Body of pancreas (tissue), 4 donors: Measurements from ENCODE around the gene TPCN2. TPM values are rescaled to one million over a fixed set of nuclear protein-coding genes. Genes with fewer than 3 reads are reported as not detected.

Experiments
- ATAC-seq: fragments of 150-250 bp; one replicate; pipeline ENCODE4 v1.9.1; 2016
- DNase-seq, 4 donors: peaks; one replicate each; pipeline ENCODE4 v3.0.0-alpha.2; 2019
- H3K27ac ChIP-seq, 4 donors: fragments of 200-600 bp; sonication (generic); 1 replicate in 3 of 4; 2 replicates in 1 of 4; pipeline versions ENCODE4 v1.5.1 to v1.6.1; 2016 to 2019; ENCODE audit warnings: mild to moderate bottlenecking in 1 of 4, mixed read lengths in 1 of 4, moderate library complexity in 1 of 4
- H3K27me3 ChIP-seq, 2 donors: fragments of 200-600 bp; sonication (generic); one replicate each; pipeline ENCODE4 v1.6.0; 2016; ENCODE audit warnings: mild to moderate bottlenecking in 1 of 2
- H3K36me3 ChIP-seq, 2 donors: fragments of 200-600 bp; sonication (generic); replicated peaks in 1 of 2; 2 replicates each; pipeline ENCODE4 v1.5.1; 2016; ENCODE audit warnings: low read depth in 2 of 2; ENCODE audit not compliant: insufficient read depth in 1 of 2
- H3K4me1 ChIP-seq: fragments of 200-600 bp; sonication (generic); one replicate; pipeline ENCODE4 v1.6.0; 2016
- H3K4me3 ChIP-seq, 2 donors: fragments of 200-600 bp; sonication (generic); 1 replicate in 1 of 2; 2 replicates in 1 of 2; pipeline ENCODE4 v1.5.1; 2016 to 2019
- H3K9me3 ChIP-seq, 3 donors: fragments of 200-600 bp; sonication (generic); 1 replicate in 2 of 3; 2 replicates in 1 of 3; pipeline ENCODE4 v1.5.1; 2016
- CTCF ChIP-seq, 7 experiments: fragments of 450-650 bp in 4 of 7; fragments of 200-600 bp in 3 of 7; sonication (generic) in 3 of 7; IDR thresholded peaks; one replicate each; pipeline ENCODE4 v1.5.1; 2016 to 2019; ENCODE audit warnings: antibody characterized with exemption in 7 of 7
- POLR2A ChIP-seq, 3 donors: fragments of 450-650 bp; IDR thresholded peaks; one replicate each; pipeline ENCODE4 v1.6.1; 2016; ENCODE audit warnings: antibody characterized with exemption in 3 of 3, mild to moderate bottlenecking in 2 of 3
- WGBS, 2 donors: methylation state at CpG; one replicate each; pipeline ENCODE4 v1.1.5; 2017; 5-methylcytosine and 5-hydroxymethylcytosine counted together
- intact Hi-C: fragments of 100-400 bp; cut with DNase I; formaldehyde crosslinking; loops from one replicate; pipeline ENCODE4 v1.15.1; 2023
- total RNA-seq, 2 donors: library from RNA; depleted of rRNA; stranded (reverse); fragments of >200 nt; gene quantifications; one replicate each; pipeline ENCODE4 v1.1.0, GENCODE V29; 2016

Gene TPCN2
- total RNA-seq, 2 donors from 2014 or later = 10.9 to 18.9 TPM

- no peak overlapping the region for H3K4me3 ChIP-seq
- TF ChIP-seq CTCF (IDR thresholded peaks at IDR 0.05) = no peak
- TF ChIP-seq POLR2A (IDR thresholded peaks at IDR 0.05) = no peak
- H3K4me1 ChIP-seq = no peaks in the 10 kb centered on the region
- H3K27me3 ChIP-seq = no peaks in the 10 kb centered on the region
- DNase-seq (no peak), ATAC-seq (no peak)
- no peak overlapping the region for H3K27ac ChIP-seq
- 85 to 88% methylated on average over 21 to 30 of the region's 30 CpGs for WGBS, 2 donors
- intact Hi-C loops = no loop called here
- H3K9me3 ChIP-seq = no peaks in the 10 kb centered on the region
- H3K36me3 ChIP-seq = no peaks in the 10 kb centered on the region
Measured at GRCh38 chr11:69066122-69067112, 17.7 kb downstream of the TPCN2 start.

GRCh38 chr11:69067200-69067599 is 18.5 kb downstream of the TPCN2 start:
- no peak overlapping the region for H3K4me3 ChIP-seq
- ATAC-seq (no peak), DNase-seq (no peak)
- 94 to 96% methylated on average over 10 to 12 of the region's 13 CpGs for WGBS, 2 donors
- TF ChIP-seq CTCF (IDR thresholded peaks at IDR 0.05) (no peak), POLR2A (IDR thresholded peaks at IDR 0.05) (no peak)
- no peaks in the 10 kb centered on the region for H3K27me3 ChIP-seq
- H3K9me3 ChIP-seq = no peaks in the 10 kb centered on the region
- H3K27ac ChIP-seq = no peak overlapping the region
- intact Hi-C loops = no loop called here
- no peaks in the 10 kb centered on the region for H3K4me1 ChIP-seq
- H3K36me3 ChIP-seq = no peaks in the 10 kb centered on the region

GRCh38 chr11:69071086-69071800 is 22.5 kb downstream of the TPCN2 start:
- DNase-seq = no peak
- no peak overlapping the region for H3K4me3 ChIP-seq
- peaks cover 10% of the 10 kb centered on the region for H3K4me1 ChIP-seq
- no peaks in the 10 kb centered on the region for H3K36me3 ChIP-seq
- no peaks in the 10 kb centered on the region for H3K27me3 ChIP-seq
- no peaks in the 10 kb centered on the region for H3K9me3 ChIP-seq
- 89 to 97% methylated on average over 12 to 22 of the region's 23 CpGs for WGBS, 2 donors
- H3K27ac ChIP-seq = no peak overlapping the region
- ATAC-seq = no peak
- TF ChIP-seq CTCF (IDR thresholded peaks at IDR 0.05) (no peak), POLR2A (IDR thresholded peaks at IDR 0.05) (no peak)
- intact Hi-C loops = no loop called here

GRCh38 chr11:69071956-69072355 is 23.2 kb downstream of the TPCN2 start:
- WGBS, 2 donors = 86 to 93% methylated on average over 11 to 13 of the region's 13 CpGs
- Histone ChIP-seq H3K4me3 (no peak overlapping the region), H3K27me3 (no peaks in the 10 kb centered on the region), H3K9me3 (no peaks in the 10 kb centered on the region), H3K4me1 (peaks cover 10% of the 10 kb centered on the region), H3K36me3 (no peaks in the 10 kb centered on the region), H3K27ac (no peak overlapping the region)
- intact Hi-C loops = no loop called here
- DNase-seq (no peak), ATAC-seq (no peak)
- no peak for TF ChIP-seq POLR2A (IDR thresholded peaks at IDR 0.05)
- no peak for TF ChIP-seq CTCF (IDR thresholded peaks at IDR 0.05)
